SKM-1 treated with dmso at 0.1 percent for 144 hours (cell line): Measurements from ENCODE around the gene FYCO1.

Experiments used
- DNase-seq: peaks from one replicate; lab custom pipeline; 2025; ENCODE audit not compliant: unreplicated experiment; lab: John Stamatoyannopoulos, UW

Gene FYCO1

GRCh38 chr3:45965253-45965652 is 30.4 kb downstream of the FYCO1 start:
- no peak for DNase-seq

- DNase-seq, result no peak
Observed at GRCh38 chr3:45964139-45964538, 31.5 kb downstream of the FYCO1 start.

- no peak for DNase-seq
Observed at GRCh38 chr3:45962033-45962432, 33.6 kb downstream of the FYCO1 start.

GRCh38 chr3:45960289-45960688 is 35.3 kb downstream of the FYCO1 start:
- no peak for DNase-seq

- DNase-seq, result no peak
Observed at GRCh38 chr3:45959201-45959600, 36.4 kb downstream of the FYCO1 start.

- no peak for DNase-seq
Observed at GRCh38 chr3:45958321-45958791, 37.3 kb downstream of the FYCO1 start.

- no peak for DNase-seq
Observed at GRCh38 chr3:45957586-45957985, 38.0 kb downstream of the FYCO1 start.

- DNase-seq, result no peak
Observed at GRCh38 chr3:45955706-45956105, 39.9 kb downstream of the FYCO1 start.

- no peak for DNase-seq
Observed at GRCh38 chr3:45955017-45955647, 40.5 kb downstream of the FYCO1 start.

- no peak for DNase-seq
Observed at GRCh38 chr3:45954306-45954705, 41.3 kb downstream of the FYCO1 start.

GRCh38 chr3:45953536-45953935 is 42.1 kb downstream of the FYCO1 start:
- no peak for DNase-seq

GRCh38 chr3:45952456-45952855 is 43.2 kb downstream of the FYCO1 start:
- DNase-seq, result no peak

- DNase-seq, result no peak
Observed at GRCh38 chr3:45951946-45952345, 43.7 kb downstream of the FYCO1 start.

GRCh38 chr3:45950686-45951600 is 44.7 kb downstream of the FYCO1 start:
- no peak for DNase-seq

- DNase-seq, result no peak
Observed at GRCh38 chr3:45950131-45950530, 45.5 kb downstream of the FYCO1 start.

- no peak for DNase-seq
Observed at GRCh38 chr3:45949432-45949831, 46.2 kb downstream of the FYCO1 start.

GRCh38 chr3:45948881-45949280 is 46.7 kb downstream of the FYCO1 start:
- DNase-seq, result no peak

- no peak for DNase-seq
Observed at GRCh38 chr3:45948311-45948781, 47.3 kb downstream of the FYCO1 start.

GRCh38 chr3:45947361-45947760 is 48.3 kb downstream of the FYCO1 start:
- DNase-seq, result no peak

GRCh38 chr3:45946875-45947274 is 48.7 kb downstream of the FYCO1 start:
- no peak for DNase-seq

GRCh38 chr3:45946307-45946706 is 49.3 kb downstream of the FYCO1 start:
- DNase-seq, result no peak
